Gastrocnemius medialis (tissue), 4 donors: ENCODE results near the gene ZNF775. TPM values are rescaled to one million over a fixed set of nuclear protein-coding genes. Genes with fewer than 3 reads are reported as not detected.
"Not testable (repeated sequence)": the region's sequence is repeated elsewhere in the genome, so short reads cannot be mapped to it uniquely, and the experiment has no call there.

Experiments
- ATAC-seq, 2 donors: fragments of 150-250 bp; one replicate each; pipeline ENCODE4 v1.9.1; 2016
- DNase-seq, 2 donors: peaks; one replicate each; pipeline ENCODE4 v3.0.0-alpha.2; 2019
- H3K27ac ChIP-seq, 4 donors: fragments of 200-600 bp; sonication (generic); 1 replicate in 1 of 4; 2 replicates in 3 of 4; pipeline ENCODE4 v1.5.1; 2016 to 2018; ENCODE audit warnings: mild to moderate bottlenecking in 2 of 4, moderate library complexity in 1 of 4
- H3K27me3 ChIP-seq, 3 donors: fragments of 200-600 bp; sonication (generic) in 2 of 3; 1 replicate in 1 of 3; 2 replicates in 2 of 3; pipeline versions ENCODE4 v1.5.1 to v1.6.0; 2016 to 2019; ENCODE audit warnings: mild to moderate bottlenecking in 1 of 3, moderate library complexity in 1 of 3
- H3K36me3 ChIP-seq, 2 donors: fragments of 200-600 bp; sonication (generic) in 1 of 2; one replicate each; pipeline ENCODE4 v1.5.1; 2017 to 2018
- H3K4me1 ChIP-seq, 2 donors: fragments of 200-600 bp; sonication (generic) in 1 of 2; one replicate each; pipeline ENCODE4 v1.5.1; 2016 to 2017; ENCODE audit warnings: mild to moderate bottlenecking in 2 of 2
- H3K4me3 ChIP-seq, 4 donors: fragments of 200-600 bp; sonication (generic) in 3 of 4; 1 replicate in 1 of 4; 2 replicates in 3 of 4; pipeline ENCODE4 v1.5.1; 2016 to 2019; ENCODE audit warnings: mild to moderate bottlenecking in 2 of 4
- H3K9me3 ChIP-seq, 3 donors: fragments of 200-600 bp; sonication (generic) in 2 of 3; 1 replicate in 1 of 3; 2 replicates in 2 of 3; pipeline ENCODE4 v1.5.1; 2016 to 2019
- CTCF ChIP-seq, 5 experiments: fragments of 450-650 bp in 3 of 5; fragments of 200-600 bp in 2 of 5; sonication (generic) in 2 of 5; IDR thresholded peaks in 4 of 5; conservative IDR thresholded peaks in 1 of 5; 1 replicate in 4 of 5; 2 replicates in 1 of 5; pipeline ENCODE4 v1.5.1; 2016 to 2019; ENCODE audit warnings: antibody characterized with exemption in 5 of 5, mild to moderate bottlenecking in 3 of 5, moderate library complexity in 3 of 5
- POLR2A ChIP-seq, 2 donors: fragments of 450-650 bp; IDR thresholded peaks; one replicate each; pipeline ENCODE4 v1.6.1; 2017; ENCODE audit warnings: antibody characterized with exemption in 2 of 2, mild to moderate bottlenecking in 2 of 2, moderate library complexity in 2 of 2
- in situ Hi-C, 4 donors: fragments of 200-750 bp; cut with MboI; loops; one replicate each; pipeline versions ENCODE4 v1.15.0 to v1.8.0; 2017; ENCODE audit warnings: low sequenced_read_pairs in 4 of 4
- intact Hi-C: fragments of 100-400 bp; cut with DNase I; formaldehyde crosslinking; loops from one replicate; pipeline ENCODE4 v1.15.1; 2023; ENCODE audit warnings: low total_unique reads
- total RNA-seq, 4 donors: library from RNA; depleted of rRNA; stranded (reverse); fragments of >200 nt; gene quantifications; one replicate each; pipeline versions ENCODE4 v1.1.0 to v1.2.3, GENCODE V29; 2016

ZNF775 gene
- total RNA-seq, 4 donors from 2014 or later, result 3.1 to 7.5 (median 3.3) TPM

- TF ChIP-seq POLR2A (IDR thresholded peaks at IDR 0.05), result no peak
- peaks cover 23 to 40% of the 10 kb centered on the region in 2 donors for H3K4me1 ChIP-seq
- ATAC-seq (no peak), DNase-seq (no peak)
- H3K27ac ChIP-seq, result peak overlapping the region in 2 of 4 donors; percentile 66 to 77
- no peak overlapping the region for H3K4me3 ChIP-seq
- in situ Hi-C loops, result no loop called here
- H3K36me3 ChIP-seq, result no peaks in the 10 kb centered on the region
- intact Hi-C loops, result no loop called here
- no peaks in the 10 kb centered on the region for H3K9me3 ChIP-seq
- no peaks in the 10 kb centered on the region for H3K27me3 ChIP-seq
Observed at GRCh38 chr7:150384406-150385301, 5.5 kb downstream of the ZNF775 start.

GRCh38 chr7:150385302-150385723 is 6.2 kb downstream of the ZNF775 start:
- intact Hi-C loops (no loop called here), in situ Hi-C loops (no loop called here)
- H3K36me3 ChIP-seq, result no peaks in the 10 kb centered on the region
- no peak overlapping the region for H3K4me3 ChIP-seq
- no peaks in the 10 kb centered on the region for H3K9me3 ChIP-seq
- H3K27ac ChIP-seq, result peak overlapping the region; percentile 66 to 77 (median 69)
- DNase-seq (peak in 1 of 2 donors; percentile 23), ATAC-seq (no peak)
- TF ChIP-seq POLR2A (IDR thresholded peaks at IDR 0.05) (no peak), CTCF (IDR thresholded peaks at IDR 0.05 in 4 of 5, conservative IDR thresholded peaks at IDR 0.05 in 1 of 5) (no peak)
- no peaks in the 10 kb centered on the region for H3K27me3 ChIP-seq
- H3K4me1 ChIP-seq, result peaks cover 17 to 35% of the 10 kb centered on the region in 2 donors

GRCh38 chr7:150385884-150386283 is 6.8 kb downstream of the ZNF775 start:
- intact Hi-C loops, H3K27me3 ChIP-seq, in situ Hi-C loops, H3K36me3 ChIP-seq, H3K9me3 ChIP-seq, H3K4me3 ChIP-seq: not testable (repeated sequence)
- peak overlapping the region; percentile 66 to 77 (median 69) for H3K27ac ChIP-seq
- ATAC-seq, result peak in 1 of 2 donors; percentile 31
- peak in 1 of 2 donors; percentile 62 for DNase-seq
- H3K4me1 ChIP-seq, result peaks cover 14 to 33% of the 10 kb centered on the region in 2 donors

GRCh38 chr7:150388306-150388705 is 9.2 kb downstream of the ZNF775 start:
- peak in 1 of 2 donors; percentile 12 for ATAC-seq
- H3K36me3 ChIP-seq, result no peaks in the 10 kb centered on the region
- no peaks in the 10 kb centered on the region for H3K9me3 ChIP-seq
- in situ Hi-C loops, result no loop called here
- intact Hi-C loops, result no loop called here
- TF ChIP-seq CTCF (IDR thresholded peaks at IDR 0.05 in 4 of 5, conservative IDR thresholded peaks at IDR 0.05 in 1 of 5) (no peak), POLR2A (IDR thresholded peaks at IDR 0.05) (no peak)
- H3K4me3 ChIP-seq, result no peak overlapping the region
- peak in 1 of 2 donors; percentile 23 for DNase-seq
- H3K27ac ChIP-seq, result peak overlapping the region; percentile 72 to 80 (median 76)
- no peaks in the 10 kb centered on the region for H3K27me3 ChIP-seq
- peaks cover 14 to 33% of the 10 kb centered on the region in 2 donors for H3K4me1 ChIP-seq

GRCh38 chr7:150388709-150389531 is 9.8 kb downstream of the ZNF775 start:
- peak overlapping the region; percentile 72 to 80 (median 76) for H3K27ac ChIP-seq
- TF ChIP-seq POLR2A (IDR thresholded peaks at IDR 0.05) (no peak), CTCF (IDR thresholded peaks at IDR 0.05 in 4 of 5, conservative IDR thresholded peaks at IDR 0.05 in 1 of 5) (peak; percentile 89 to 98 (median 93))
- in situ Hi-C loops (no loop called here), intact Hi-C loops (loop anchor here (1.0 kb wide), 1 partner anchor 33 kb away; no protein-coding TSS in a partner anchor)
- H3K36me3 ChIP-seq, result no peaks in the 10 kb centered on the region
- H3K27me3 ChIP-seq, result no peaks in the 10 kb centered on the region
- H3K4me1 ChIP-seq, result peaks cover 14 to 33% of the 10 kb centered on the region in 2 donors
- H3K9me3 ChIP-seq, result no peaks in the 10 kb centered on the region
- no peak overlapping the region for H3K4me3 ChIP-seq
- peak; percentile 90 to 92 for ATAC-seq
- peak; percentile 70 to 93 for DNase-seq
